ENCODE results near the gene HUNK. TPM values are rescaled to one million over a fixed set of nuclear protein-coding genes. Genes with fewer than 3 reads are reported as not detected.

Gene HUNK
- total RNA-seq, 1 donor from 2014 or later, result 0.64 TPM

- no peaks in the 10 kb centered on the region for H3K36me3 ChIP-seq
- no peak for TF ChIP-seq CTCF (IDR thresholded peaks at IDR 0.05)
- no peak overlapping the region for H3K4me3 ChIP-seq
- H3K27me3 ChIP-seq, result no peaks in the 10 kb centered on the region
- DNase-seq (ENCODE audit: low spot score in 2 of 2), result no peak
- H3K4me1 ChIP-seq, result no peaks in the 10 kb centered on the region
- intact Hi-C loops (cut with DNase I), result no loop called here
- H3K9me3 ChIP-seq, result no peaks in the 10 kb centered on the region
- H3K27ac ChIP-seq, result no peak overlapping the region
These were observed 12.3 kb downstream of the HUNK start for GRCh38 chr21:31885146-31885545.

GRCh38 chr21:31886915-31887314 is 14.1 kb downstream of the HUNK start:
- no peak overlapping the region for H3K27ac ChIP-seq
- intact Hi-C loops (cut with DNase I), result no loop called here
- no peaks in the 10 kb centered on the region for H3K9me3 ChIP-seq
- TF ChIP-seq CTCF (IDR thresholded peaks at IDR 0.05), result no peak
- no peaks in the 10 kb centered on the region for H3K27me3 ChIP-seq
- no peaks in the 10 kb centered on the region for H3K36me3 ChIP-seq
- no peak for DNase-seq (ENCODE audit: low spot score in 2 of 2)
- H3K4me1 ChIP-seq, result no peaks in the 10 kb centered on the region
- H3K4me3 ChIP-seq, result no peak overlapping the region

GRCh38 chr21:31887391-31887841 is 14.6 kb downstream of the HUNK start:
- no peak for TF ChIP-seq CTCF (IDR thresholded peaks at IDR 0.05)
- DNase-seq (ENCODE audit: low spot score in 2 of 2), result no peak
- Histone ChIP-seq H3K4me1 (no peaks in the 10 kb centered on the region), H3K27me3 (no peaks in the 10 kb centered on the region), H3K9me3 (no peaks in the 10 kb centered on the region), H3K27ac (no peak overlapping the region), H3K36me3 (no peaks in the 10 kb centered on the region), H3K4me3 (no peak overlapping the region)
- intact Hi-C loops (cut with DNase I), result no loop called here

- Histone ChIP-seq H3K36me3 (no peaks in the 10 kb centered on the region), H3K27ac (no peak overlapping the region), H3K4me3 (no peak overlapping the region), H3K9me3 (no peaks in the 10 kb centered on the region), H3K27me3 (no peaks in the 10 kb centered on the region), H3K4me1 (no peaks in the 10 kb centered on the region)
- intact Hi-C loops (cut with DNase I), result no loop called here
- TF ChIP-seq CTCF (IDR thresholded peaks at IDR 0.05), result no peak
- DNase-seq (ENCODE audit: low spot score in 2 of 2), result no peak
These were observed 16.1 kb downstream of the HUNK start for GRCh38 chr21:31888936-31889371.

- Histone ChIP-seq H3K4me1 (no peaks in the 10 kb centered on the region), H3K27me3 (no peaks in the 10 kb centered on the region), H3K4me3 (no peak overlapping the region), H3K36me3 (no peaks in the 10 kb centered on the region), H3K27ac (no peak overlapping the region), H3K9me3 (no peaks in the 10 kb centered on the region)
- no peak for DNase-seq (ENCODE audit: low spot score in 2 of 2)
- intact Hi-C loops (cut with DNase I), result no loop called here
- no peak for TF ChIP-seq CTCF (IDR thresholded peaks at IDR 0.05)
These were observed 16.6 kb downstream of the HUNK start for GRCh38 chr21:31889460-31889859.

GRCh38 chr21:31892686-31893085 is 19.9 kb downstream of the HUNK start:
- Histone ChIP-seq H3K27me3 (no peaks in the 10 kb centered on the region), H3K27ac (no peak overlapping the region), H3K9me3 (no peaks in the 10 kb centered on the region), H3K36me3 (no peaks in the 10 kb centered on the region), H3K4me1 (no peaks in the 10 kb centered on the region), H3K4me3 (no peak overlapping the region)
- DNase-seq (ENCODE audit: low spot score in 2 of 2), result no peak
- TF ChIP-seq CTCF (IDR thresholded peaks at IDR 0.05), result no peak
- intact Hi-C loops (cut with DNase I), result no loop called here
